ENCODE data around the gene ZSCAN5A.
"Not testable (repeated sequence)": the region's sequence is repeated elsewhere in the genome, so short reads cannot be mapped to it uniquely, and the experiment has no call there.

- not testable (repeated sequence) for TF ChIP-seq RCOR1 (IDR thresholded peaks at IDR 0.05; ENCODE audit: low read length); RXRA (IDR thresholded peaks at IDR 0.05; ENCODE audit: borderline replicate concordance, low read depth); RAD21 (IDR thresholded peaks at IDR 0.05; ENCODE audit: low read length)
Observed at GRCh38 chr19:56176310-56176709, 138.3 kb downstream of the ZSCAN5A start.
